RKO (cell line): ENCODE measurements around the gene TFEB.

Experiments
- DNase-seq: peaks from one replicate; pipeline ENCODE4 v3.0.0-alpha.2; 2016; ENCODE audit warnings: low spot score

The TFEB gene

DNA sequence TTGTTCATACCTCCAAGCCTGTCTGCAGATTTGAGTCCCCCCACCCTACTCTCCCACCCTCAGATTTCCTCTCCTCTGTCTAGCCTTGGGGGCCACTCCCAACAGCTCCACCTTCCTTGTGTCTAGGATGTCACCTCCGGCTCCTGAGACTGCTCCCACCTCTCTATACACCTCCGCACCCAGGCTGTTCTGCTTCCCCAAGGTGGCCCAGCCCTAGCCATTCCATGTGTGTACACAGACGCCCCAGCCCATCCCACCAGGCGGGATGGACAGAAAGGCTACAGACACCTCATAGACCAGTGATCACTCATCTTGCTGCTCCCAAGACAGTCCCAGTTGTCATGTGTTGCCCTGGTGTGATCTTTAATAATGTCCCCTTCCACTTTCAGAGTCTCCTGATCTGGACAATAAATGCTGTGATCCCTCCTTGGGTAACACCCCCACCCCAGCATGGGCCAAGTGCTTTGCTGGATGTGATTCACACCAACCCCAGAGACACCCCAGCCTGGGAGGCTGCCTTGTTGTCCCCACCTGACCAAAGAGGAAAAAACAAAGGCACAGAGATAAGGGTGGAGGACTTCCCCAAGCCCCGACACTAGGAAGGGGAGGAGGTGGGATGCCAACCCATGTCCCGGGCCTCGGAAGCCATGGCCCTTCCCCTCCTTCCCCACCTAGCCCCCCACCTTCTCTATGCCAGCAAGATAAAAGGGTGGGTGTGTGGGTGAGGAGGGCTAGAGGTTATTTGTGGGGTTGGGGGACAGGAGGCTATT is 61.0 kb downstream of the TFEB start:
- DNase-seq = no peak

GRCh38 chr6:41673704-41674000 is 61.8 kb downstream of the TFEB start:
- no peak for DNase-seq

- DNase-seq = no peak
Observed at GRCh38 chr6:41672816-41673703, 62.3 kb downstream of the TFEB start.

DNA sequence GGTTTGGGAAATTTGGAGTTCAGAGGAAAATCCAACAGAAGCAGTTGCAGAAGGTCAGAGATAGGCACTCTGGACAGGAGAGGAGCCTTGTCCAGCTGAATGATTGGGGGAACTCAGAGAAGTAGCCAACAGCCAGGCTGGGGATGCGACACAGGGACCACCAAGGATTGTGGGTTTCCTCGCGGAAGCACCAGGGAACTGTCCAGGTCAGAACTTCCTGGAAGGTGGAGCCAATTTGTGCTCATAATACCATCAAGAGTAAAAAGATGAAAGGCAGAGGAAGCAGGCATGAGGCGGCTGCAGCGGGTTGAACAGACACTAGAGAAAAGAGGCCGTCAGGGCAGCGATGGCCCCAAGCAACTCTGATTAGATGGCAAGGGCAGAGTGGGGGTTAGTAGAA is 63.4 kb downstream of the TFEB start:
- no peak for DNase-seq

- DNase-seq = no peak
Observed at GRCh38 chr6:41671376-41671775, 64.0 kb downstream of the TFEB start.

DNA sequence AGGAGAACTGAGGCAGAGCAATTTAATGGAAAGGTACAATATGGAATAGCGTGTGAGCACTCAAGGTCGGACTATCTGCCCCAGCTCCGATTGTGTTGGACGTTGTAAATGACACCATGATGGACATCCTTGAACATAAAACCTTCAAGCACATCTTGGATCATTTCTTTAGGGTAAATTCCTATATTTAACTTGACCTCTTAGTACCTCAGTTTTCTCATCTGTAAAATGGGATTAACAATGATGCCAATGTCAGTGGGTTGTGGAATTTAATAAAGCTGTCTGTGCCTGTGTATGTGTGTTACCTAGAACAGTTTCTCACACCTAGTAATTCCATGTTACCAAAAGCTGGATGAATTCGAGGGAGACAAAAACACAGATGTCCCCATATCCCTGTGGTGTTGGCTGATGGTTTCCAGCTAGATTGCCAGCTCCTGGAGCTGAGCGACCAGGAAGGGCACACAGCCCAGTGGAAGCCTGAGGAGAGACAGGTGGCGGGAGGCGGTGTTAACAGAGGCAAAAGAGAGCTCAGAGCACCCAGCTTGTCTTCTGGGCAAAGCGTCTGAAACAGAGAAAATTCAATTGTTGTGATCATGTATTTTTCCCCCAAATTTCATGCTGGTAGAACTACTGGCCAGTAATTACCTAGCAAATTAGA is 64.6 kb downstream of the TFEB start:
- no peak for DNase-seq

GRCh38 chr6:41668968-41669367 is 66.4 kb downstream of the TFEB start:
- DNase-seq = no peak

DNA sequence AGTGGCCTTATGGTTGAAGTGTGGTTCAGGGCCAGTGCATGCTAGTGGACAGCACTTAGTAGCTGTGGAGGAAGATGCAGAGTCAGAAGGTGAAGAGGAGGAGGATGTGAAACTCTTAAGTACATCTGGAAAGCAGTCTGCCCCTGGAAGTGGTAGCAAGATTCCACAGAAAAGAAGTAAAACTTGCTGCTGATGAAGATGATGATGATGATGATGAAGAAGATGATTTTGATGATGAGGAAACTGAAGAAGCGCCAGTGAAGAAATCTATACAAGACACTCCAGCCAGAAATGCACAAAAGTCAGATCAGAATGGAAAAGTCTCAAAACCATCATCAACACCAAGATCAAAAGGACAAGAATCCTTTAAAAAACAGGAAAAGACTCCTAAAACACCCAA is 68.2 kb downstream of the TFEB start:
- DNase-seq = no peak

DNA sequence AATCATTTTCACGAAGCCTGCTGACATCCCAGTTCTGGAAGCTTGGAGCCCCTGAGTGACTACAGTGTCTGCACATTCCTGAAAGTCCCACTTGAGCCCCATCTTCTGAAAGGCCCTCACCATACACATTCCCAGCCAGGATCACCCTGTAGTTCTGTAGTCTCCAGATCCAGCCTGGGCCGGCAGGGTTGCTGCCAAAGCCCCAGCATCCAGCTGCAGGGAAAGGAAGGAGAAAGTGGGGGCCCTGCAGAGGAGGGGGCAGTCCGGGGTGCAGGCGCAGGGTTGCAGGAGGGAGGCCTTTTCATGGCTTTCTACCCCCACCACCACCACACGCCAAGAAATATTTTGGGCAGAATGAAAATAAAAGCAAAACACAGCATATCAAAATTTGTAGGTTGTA is 71.1 kb downstream of the TFEB start:
- no peak for DNase-seq

GRCh38 chr6:41663568-41663967 is 71.8 kb downstream of the TFEB start:
- no peak for DNase-seq

DNA sequence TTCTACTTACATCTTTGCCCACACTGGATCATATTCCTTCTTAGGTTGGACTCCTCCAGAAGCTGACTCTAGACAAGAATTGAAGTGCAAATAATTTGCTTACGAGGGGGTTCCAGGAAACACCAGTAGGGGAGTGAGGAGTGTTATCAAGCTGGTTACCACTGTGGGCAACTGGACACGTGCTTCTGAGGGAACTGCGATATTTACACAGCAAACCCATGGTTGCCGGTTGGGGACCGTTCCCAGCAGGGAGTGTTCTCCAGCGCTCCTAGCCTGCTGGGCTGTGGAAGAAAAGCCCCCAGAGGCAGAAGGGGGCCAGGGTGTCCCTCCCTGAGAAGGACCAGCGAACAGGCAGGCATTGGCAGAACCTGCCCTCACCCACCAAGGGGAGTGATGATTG is 75.5 kb downstream of the TFEB start:
- no peak for DNase-seq

DNA sequence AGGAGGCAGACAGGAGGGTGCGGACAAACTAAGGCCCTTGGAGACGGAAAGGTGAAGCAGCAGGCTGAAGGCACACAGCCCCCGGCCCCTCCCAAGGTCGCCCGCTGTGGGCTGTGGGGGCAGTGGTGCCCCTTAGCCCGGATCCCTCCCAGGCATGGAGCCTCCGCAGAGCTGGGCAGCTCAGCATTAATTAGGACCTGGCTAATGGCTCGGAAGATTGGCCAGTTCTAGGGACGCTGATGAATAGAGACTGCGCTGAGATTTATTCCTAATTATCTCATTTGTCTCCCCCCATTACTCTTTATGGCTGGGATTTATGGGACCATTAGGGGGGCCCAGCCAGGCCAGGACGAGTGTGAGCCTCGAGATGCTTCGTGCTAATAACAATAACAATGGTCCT is 76.8 kb downstream of the TFEB start:
- no peak for DNase-seq

GRCh38 chr6:41657131-41658094 is 78.0 kb downstream of the TFEB start:
- DNase-seq = no peak

DNA sequence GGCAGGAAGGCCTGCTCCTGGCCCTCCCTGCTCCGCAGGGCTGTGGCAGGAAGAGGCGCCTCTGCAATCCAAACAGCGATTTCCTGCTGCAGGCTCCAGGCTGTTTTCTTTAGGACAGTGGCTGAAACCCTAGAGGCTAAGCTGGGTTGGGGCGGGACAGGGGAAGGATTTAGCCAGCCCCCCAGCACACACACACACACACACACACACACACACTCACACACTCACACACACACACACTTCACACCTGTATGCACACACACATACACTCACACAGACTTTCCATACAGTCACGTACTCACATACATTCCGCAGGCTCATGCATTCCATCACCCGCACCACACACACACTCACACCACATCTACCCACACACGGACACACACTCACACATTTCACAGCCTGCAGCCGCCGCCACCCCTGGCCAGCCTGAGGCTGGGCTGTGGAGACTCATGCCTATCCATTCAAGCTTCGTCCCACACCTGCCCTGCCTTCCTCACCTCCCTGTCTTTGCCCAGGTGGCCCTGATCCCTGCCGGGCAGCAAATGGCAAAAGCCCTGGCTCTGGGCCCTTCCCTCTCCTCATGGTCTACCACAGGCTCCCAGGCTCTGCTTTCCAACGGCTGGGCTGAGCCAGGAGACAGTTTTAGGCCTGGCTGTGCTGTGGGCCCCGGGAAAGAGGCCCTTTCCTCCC is 79.3 kb downstream of the TFEB start:
- DNase-seq = no peak

- DNase-seq = no peak
Observed at GRCh38 chr6:41655646-41656001, 79.8 kb downstream of the TFEB start.

GRCh38 chr6:41655176-41655575 is 80.2 kb downstream of the TFEB start:
- no peak for DNase-seq

- DNase-seq = no peak
Observed at GRCh38 chr6:41654698-41655151, 80.7 kb downstream of the TFEB start.

DNA sequence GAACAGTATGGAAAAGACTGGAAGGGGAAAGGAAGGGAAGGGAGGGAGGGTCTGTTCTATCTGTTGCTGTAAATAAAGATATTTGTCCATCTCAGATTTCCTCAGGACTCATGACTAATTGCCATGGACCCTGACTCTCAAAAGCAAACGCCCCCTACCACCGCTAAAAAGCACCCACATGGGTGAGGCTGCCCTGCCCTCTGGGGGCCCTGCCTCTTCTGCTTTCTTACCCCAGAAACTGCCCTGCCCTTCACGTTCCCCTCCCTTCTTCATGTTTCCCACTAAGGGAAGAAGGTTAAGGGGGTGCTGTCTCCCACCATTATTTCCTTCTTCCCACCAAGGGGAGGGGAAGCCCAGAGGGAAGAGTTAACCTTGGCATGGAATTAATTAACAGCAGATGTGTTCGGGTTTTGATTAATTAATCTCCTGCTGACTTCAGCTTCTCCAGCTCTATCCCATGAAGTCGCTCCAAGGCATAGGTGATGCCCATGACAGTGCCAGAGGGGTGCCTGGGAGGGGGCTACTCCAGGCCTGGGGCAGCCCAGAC is 81.2 kb downstream of the TFEB start:
- no peak for DNase-seq

GRCh38 chr6:41653691-41654090 is 81.7 kb downstream of the TFEB start:
- no peak for DNase-seq

DNA sequence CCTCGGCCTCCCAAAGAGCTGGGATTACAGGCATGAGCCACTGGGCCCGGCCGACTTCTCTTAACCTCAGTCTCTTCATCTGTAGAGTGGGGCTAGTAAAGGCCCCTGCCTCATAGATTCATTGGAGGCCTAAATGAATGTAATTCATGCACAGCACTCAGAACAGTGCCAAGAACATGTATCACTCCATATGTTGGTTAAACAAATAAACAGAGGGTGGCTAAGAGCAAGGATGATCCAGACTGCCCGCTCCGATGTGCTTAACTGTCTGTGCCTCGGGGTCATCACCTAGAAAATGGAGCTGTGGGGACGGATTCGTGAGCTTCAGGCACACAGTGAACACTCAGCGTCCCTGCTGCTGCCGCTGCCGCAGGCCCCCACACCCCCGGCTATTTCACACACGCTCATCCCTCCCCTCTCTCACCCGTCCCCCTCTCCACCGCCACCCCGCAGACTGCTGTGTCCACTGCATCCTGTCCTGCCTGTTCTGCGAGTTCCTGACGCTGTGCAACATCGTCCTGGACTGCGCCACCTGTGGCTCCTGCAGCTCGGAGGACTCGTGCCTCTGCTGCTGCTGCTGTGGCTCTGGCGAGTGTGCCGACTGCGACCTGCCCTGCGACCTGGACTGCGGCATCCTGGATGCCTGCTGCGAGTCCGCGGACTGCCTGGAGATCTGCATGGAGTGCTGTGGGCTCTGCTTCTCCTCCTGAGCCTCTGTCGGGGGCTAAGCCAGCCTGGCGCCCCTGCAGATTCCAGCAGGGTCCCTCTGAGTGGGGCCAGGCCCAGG is 82.3 kb downstream of the TFEB start:
- no peak for DNase-seq
